ENCODE measurements around the gene C1orf21.

- no peak for TF ChIP-seq POLR2A (IDR thresholded peaks at IDR 0.05; ENCODE audit: low read length)
- TF ChIP-seq GATA1 (IDR thresholded peaks at IDR 0.05; ENCODE audit: low read depth, low read length): no peak
Observed at GRCh38 chr1:184673305-184673704, 286.5 kb downstream of the C1orf21 start.
